DND-41 (cell line): ENCODE measurements around the gene ENDOD1.

Experiments used
- ATAC-seq: fragments of 200-7000 bp; cut with Tn5 transposase; 3 replicates; pipeline ENCODE4 v1.9.1; 2021; ENCODE audit warnings: low read depth; ENCODE audit not compliant: insufficient read depth
- DNase-seq: peaks from one replicate; pipeline ENCODE4 v3.0.0-alpha.2; 2020
- H2AFZ ChIP-seq: 2 replicates; pipeline ENCODE4 v1.6.0; 2012; ENCODE audit warnings: low read depth, low read length
- H3K27ac ChIP-seq: 2 replicates; pipeline ENCODE4 v1.5.1; 2012; ENCODE audit warnings: low read length, inconsistent platforms
- H3K27me3 ChIP-seq: fragments of 200-600 bp; sonication (generic); 2 replicates; pipeline ENCODE4 v1.6.0; 2012; ENCODE audit warnings: low read length, mild to moderate bottlenecking, inconsistent platforms; ENCODE audit not compliant: insufficient read depth, poor library complexity
- H3K36me3 ChIP-seq: 2 replicates; pipeline ENCODE4 v1.5.1; 2012; ENCODE audit warnings: low read length, inconsistent platforms; ENCODE audit not compliant: insufficient read depth
- H3K4me1 ChIP-seq: 2 replicates; pipeline ENCODE4 v1.5.1; 2012; ENCODE audit warnings: mild to moderate bottlenecking, low read length; ENCODE audit not compliant: insufficient read depth
- H3K4me2 ChIP-seq: 2 replicates; pipeline ENCODE4 v1.6.0; 2012; ENCODE audit warnings: mild to moderate bottlenecking, moderate library complexity, low read length, inconsistent platforms; ENCODE audit not compliant: insufficient read depth
- H3K4me3 ChIP-seq, 2 experiments: fragments of 200-600 bp in 1 of 2; shearing (Covaris generic) in 1 of 2; 2 replicates each; pipeline ENCODE4 v1.5.1; 2012 to 2016; ENCODE audit warnings: inconsistent platforms in 2 of 2, low read length in 2 of 2, mild to moderate bottlenecking in 2 of 2, low read depth in 1 of 2, moderate library complexity in 1 of 2
- H3K79me2 ChIP-seq: 2 replicates; pipeline ENCODE4 v1.6.0; 2012; ENCODE audit warnings: low read length, inconsistent platforms; ENCODE audit not compliant: insufficient read depth
- H3K9ac ChIP-seq: 2 replicates; pipeline ENCODE4 v1.6.0; 2012; ENCODE audit warnings: low read depth, mild to moderate bottlenecking, inconsistent platforms, low read length, moderate library complexity
- H3K9me3 ChIP-seq: 2 replicates; pipeline ENCODE4 v1.5.1; 2012; ENCODE audit warnings: low read length, moderate library complexity, mild to moderate bottlenecking, inconsistent platforms; ENCODE audit not compliant: insufficient read depth, severe bottlenecking
- H4K20me1 ChIP-seq: 2 replicates; pipeline ENCODE4 v1.6.0; 2012; ENCODE audit warnings: low read length; ENCODE audit not compliant: insufficient read depth
- EZH2 ChIP-seq: IDR thresholded peaks from 3 replicates; pipeline ENCODE4 v1.6.1; 2012; ENCODE audit warnings: borderline replicate concordance, low read depth, mild to moderate bottlenecking, moderate library complexity, low read length, inconsistent platforms; ENCODE audit not compliant: severe bottlenecking
- TF ChIP-seq, protein P1 (sequence below): IDR thresholded peaks from 2 replicates; pipeline ENCODE4 v1.5.1; 2012; ENCODE audit warnings: borderline replicate concordance, low read length, moderate library complexity, mild to moderate bottlenecking; ENCODE audit not compliant: poor library complexity, severe bottlenecking; ENCODE audit errors: extremely low read depth

Gene ENDOD1

DNA sequence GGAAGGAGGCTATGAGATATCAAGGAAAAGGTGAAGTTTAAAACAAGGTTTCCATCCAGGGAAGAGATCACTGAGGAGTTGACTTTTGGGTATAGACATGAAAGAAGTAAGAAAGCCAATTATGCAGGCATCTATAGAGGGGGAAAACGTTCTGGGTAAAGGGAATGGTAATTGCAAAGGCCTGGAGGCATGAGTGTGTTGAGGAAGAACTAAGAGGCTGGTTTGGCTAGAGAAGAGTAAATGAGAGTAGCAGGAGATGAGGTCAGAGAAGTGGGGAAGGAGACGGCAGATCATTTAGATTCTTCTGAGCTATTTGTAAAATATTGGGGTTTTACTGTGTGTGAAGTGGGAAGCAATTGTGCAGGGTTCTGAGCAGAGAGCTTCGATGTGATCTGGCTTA is 7.6 kb downstream of the ENDOD1 start:
- no peaks in the 10 kb centered on the region for H3K27me3 ChIP-seq
- no peaks in the 10 kb centered on the region for H3K36me3 ChIP-seq
- no peaks in the 10 kb centered on the region for H3K79me2 ChIP-seq
- no peak overlapping the region for H3K4me3 ChIP-seq
- H3K27ac ChIP-seq: no peak overlapping the region
- H2AFZ ChIP-seq: no peak overlapping the region
- no peak for DNase-seq
- no peak for TF ChIP-seq EZH2
- TF ChIP-seq, protein P1, sequence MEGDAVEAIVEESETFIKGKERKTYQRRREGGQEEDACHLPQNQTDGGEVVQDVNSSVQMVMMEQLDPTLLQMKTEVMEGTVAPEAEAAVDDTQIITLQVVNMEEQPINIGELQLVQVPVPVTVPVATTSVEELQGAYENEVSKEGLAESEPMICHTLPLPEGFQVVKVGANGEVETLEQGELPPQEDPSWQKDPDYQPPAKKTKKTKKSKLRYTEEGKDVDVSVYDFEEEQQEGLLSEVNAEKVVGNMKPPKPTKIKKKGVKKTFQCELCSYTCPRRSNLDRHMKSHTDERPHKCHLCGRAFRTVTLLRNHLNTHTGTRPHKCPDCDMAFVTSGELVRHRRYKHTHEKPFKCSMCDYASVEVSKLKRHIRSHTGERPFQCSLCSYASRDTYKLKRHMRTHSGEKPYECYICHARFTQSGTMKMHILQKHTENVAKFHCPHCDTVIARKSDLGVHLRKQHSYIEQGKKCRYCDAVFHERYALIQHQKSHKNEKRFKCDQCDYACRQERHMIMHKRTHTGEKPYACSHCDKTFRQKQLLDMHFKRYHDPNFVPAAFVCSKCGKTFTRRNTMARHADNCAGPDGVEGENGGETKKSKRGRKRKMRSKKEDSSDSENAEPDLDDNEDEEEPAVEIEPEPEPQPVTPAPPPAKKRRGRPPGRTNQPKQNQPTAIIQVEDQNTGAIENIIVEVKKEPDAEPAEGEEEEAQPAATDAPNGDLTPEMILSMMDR: no peak
- H3K4me2 ChIP-seq: no peak overlapping the region
- H3K9ac ChIP-seq: no peak overlapping the region
- H3K9me3 ChIP-seq: no peaks in the 10 kb centered on the region
- H3K4me1 ChIP-seq: no peaks in the 10 kb centered on the region
- no peak for ATAC-seq
- H4K20me1 ChIP-seq: no peaks in the 10 kb centered on the region

DNA sequence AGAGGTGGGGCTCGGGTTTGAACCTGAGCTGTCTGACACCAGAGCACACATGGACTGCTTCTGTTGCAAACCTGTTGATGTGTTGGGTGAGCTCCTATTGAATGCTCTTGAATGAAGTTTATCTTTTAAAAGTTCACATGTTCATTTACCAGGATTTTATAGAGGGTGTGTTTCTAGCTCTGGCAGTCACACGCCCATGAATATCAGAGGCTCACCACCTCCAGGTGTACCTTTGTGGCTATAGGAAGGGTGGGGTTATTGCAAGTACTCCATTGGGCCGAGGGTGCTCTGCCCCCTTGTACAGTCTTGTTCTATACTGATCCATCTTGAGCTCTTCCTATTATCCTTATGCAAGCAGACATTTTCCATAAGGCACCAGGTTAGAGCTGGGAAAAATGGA is 9.2 kb downstream of the ENDOD1 start:
- Histone ChIP-seq H3K27ac (no peak overlapping the region), H4K20me1 (no peaks in the 10 kb centered on the region), H2AFZ (no peak overlapping the region), H3K4me1 (no peaks in the 10 kb centered on the region), H3K27me3 (no peaks in the 10 kb centered on the region), H3K4me2 (no peak overlapping the region), H3K9ac (no peak overlapping the region), H3K79me2 (no peaks in the 10 kb centered on the region), H3K36me3 (no peaks in the 10 kb centered on the region), H3K9me3 (no peaks in the 10 kb centered on the region), H3K4me3 (no peak overlapping the region)
- DNase-seq (no peak), ATAC-seq (no peak)
- TF ChIP-seq, protein P1: no peak

DNA sequence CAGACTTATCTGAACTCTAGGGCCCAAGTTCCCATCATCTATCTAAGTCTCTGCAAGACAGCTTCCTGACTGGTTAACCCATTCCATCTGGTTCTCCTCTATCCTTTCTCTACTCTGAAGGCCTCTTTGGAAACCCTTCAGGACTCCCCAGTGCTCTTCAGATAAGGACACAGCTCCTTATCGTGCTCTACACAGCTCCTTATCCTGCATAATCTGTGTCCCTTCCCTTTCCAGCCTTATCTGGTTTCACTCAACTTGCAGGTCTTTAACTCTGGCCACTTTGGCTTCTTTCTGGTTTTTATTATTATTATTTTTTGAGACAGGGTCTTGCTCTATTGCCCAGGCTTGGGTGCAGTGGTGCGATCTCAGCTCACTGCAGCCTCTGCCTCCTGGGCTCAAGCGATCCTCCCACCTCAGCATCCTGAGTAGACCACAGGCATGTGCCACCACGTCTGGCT is 10.6 kb downstream of the ENDOD1 start:
- no peaks in the 10 kb centered on the region for H3K9me3 ChIP-seq
- no peaks in the 10 kb centered on the region for H3K79me2 ChIP-seq
- DNase-seq: no peak
- no peak overlapping the region for H3K9ac ChIP-seq
- H2AFZ ChIP-seq: no peak overlapping the region
- no peaks in the 10 kb centered on the region for H3K27me3 ChIP-seq
- no peaks in the 10 kb centered on the region for H4K20me1 ChIP-seq
- TF ChIP-seq, protein P1: no peak
- H3K4me3 ChIP-seq: no peak overlapping the region
- H3K27ac ChIP-seq: no peak overlapping the region
- H3K4me1 ChIP-seq: no peaks in the 10 kb centered on the region
- no peak for ATAC-seq
- H3K36me3 ChIP-seq: no peaks in the 10 kb centered on the region
- H3K4me2 ChIP-seq: no peak overlapping the region

DNA sequence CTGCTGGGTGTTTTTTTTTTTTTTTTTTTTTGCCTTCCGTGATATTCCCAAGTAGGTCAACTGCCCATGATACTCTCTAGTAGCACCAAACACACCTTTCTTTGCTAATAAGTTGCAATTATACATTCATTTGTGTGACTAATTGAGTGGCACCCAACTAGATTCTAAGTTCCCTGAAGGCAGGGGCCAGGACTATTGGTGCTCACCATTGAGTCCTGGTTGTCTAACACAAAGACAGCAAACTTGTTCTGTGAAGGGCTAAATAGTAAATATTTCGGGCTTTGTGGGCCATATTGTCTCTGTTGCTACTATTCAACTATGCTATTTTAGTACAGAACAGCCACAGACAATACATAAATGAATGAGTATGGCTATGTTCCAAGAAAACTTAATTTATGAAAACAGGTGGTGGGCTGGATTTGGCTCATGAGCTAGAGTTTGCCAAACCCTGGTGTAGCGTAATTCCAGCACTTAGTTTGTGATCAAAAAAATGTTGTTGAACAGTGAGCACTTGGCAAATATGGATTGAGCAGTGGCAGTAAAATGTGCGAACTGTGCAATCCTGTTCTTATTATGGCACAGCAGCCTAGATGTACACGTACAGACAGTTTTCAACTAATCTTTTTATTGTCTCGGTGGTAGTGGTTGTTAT is 11.3 kb downstream of the ENDOD1 start:
- Histone ChIP-seq H3K9ac (no peak overlapping the region), H2AFZ (no peak overlapping the region), H3K27me3 (no peaks in the 10 kb centered on the region), H3K4me3 (no peak overlapping the region), H3K4me2 (no peak overlapping the region), H4K20me1 (no peaks in the 10 kb centered on the region), H3K9me3 (no peaks in the 10 kb centered on the region), H3K36me3 (no peaks in the 10 kb centered on the region), H3K4me1 (no peaks in the 10 kb centered on the region), H3K27ac (no peak overlapping the region), H3K79me2 (no peaks in the 10 kb centered on the region)
- TF ChIP-seq, protein P1: no peak
- DNase-seq (no peak), ATAC-seq (no peak)
